ELF-1 (cell line): Measurements from ENCODE around the gene TUBGCP6.
A peak's percentile ranks its signal among the peaks of the same experiment; 100 is the strongest.

ENCODE experiments used
- DNase-seq: peaks from one replicate; pipeline ENCODE4 v3.0.0-alpha.2; 2016; ENCODE audit warnings: low read depth, low spot score

Gene TUBGCP6

GRCh38 chr22:50264946-50265669 is 20.3 kb upstream of the TUBGCP6 start:
- DNase-seq = no peak

- DNase-seq = no peak
Observed at GRCh38 chr22:50264104-50264745, 19.4 kb upstream of the TUBGCP6 start.

GRCh38 chr22:50262973-50263617 is 18.3 kb upstream of the TUBGCP6 start:
- DNase-seq = no peak

- no peak for DNase-seq
Observed at GRCh38 chr22:50262460-50262911, 17.7 kb upstream of the TUBGCP6 start.

GRCh38 chr22:50261615-50262459 is 17.0 kb upstream of the TUBGCP6 start, which contains the start of gene MAPK12:
Gene MAPK12 (minus strand): TSS chr22:50261683. CDS start chr22:50261509, 174 bp downstream.
- no peak for DNase-seq

GRCh38 chr22:50260801-50261614 is 16.2 kb upstream of the TUBGCP6 start:
- no peak for DNase-seq

- no peak for DNase-seq
Observed at GRCh38 chr22:50260434-50260800, 15.6 kb upstream of the TUBGCP6 start.

GRCh38 chr22:50259302-50259701 is 14.5 kb upstream of the TUBGCP6 start:
- no peak for DNase-seq

- DNase-seq = no peak
Observed at GRCh38 chr22:50258361-50259292, 13.8 kb upstream of the TUBGCP6 start.

GRCh38 chr22:50257451-50258360 is 12.9 kb upstream of the TUBGCP6 start:
- peak; percentile 71 for DNase-seq

GRCh38 chr22:50257041-50257440 is 12.2 kb upstream of the TUBGCP6 start:
- DNase-seq = no peak

GRCh38 chr22:50256258-50256862 is 11.5 kb upstream of the TUBGCP6 start:
- no peak for DNase-seq

GRCh38 chr22:50255607-50256006 is 10.8 kb upstream of the TUBGCP6 start:
- DNase-seq = no peak

GRCh38 chr22:50255099-50255498 is 10.3 kb upstream of the TUBGCP6 start:
- DNase-seq = no peak

GRCh38 chr22:50253941-50254340 is 9.1 kb upstream of the TUBGCP6 start:
- DNase-seq = no peak

- no peak for DNase-seq
Observed at GRCh38 chr22:50253046-50253915, 8.5 kb upstream of the TUBGCP6 start.
